GM06990 (cell line): ENCODE measurements around the gene ZBTB17.
A peak's percentile ranks its signal among the peaks of the same experiment; 100 is the strongest.

Experiments
- DNase-seq: peaks from one replicate; pipeline ENCODE4 v3.0.0-alpha.2; 2011; ENCODE audit not compliant: insufficient read length; ENCODE audit errors: extremely low read depth
- H3K27me3 ChIP-seq: replicated peaks from 2 replicates; pipeline ENCODE4 v1.6.0; 2011; ENCODE audit warnings: low read length; ENCODE audit not compliant: control insufficient read depth, insufficient read depth
- H3K36me3 ChIP-seq: 2 replicates; pipeline ENCODE4 v1.5.1; 2011; ENCODE audit warnings: low read length; ENCODE audit not compliant: control insufficient read depth, insufficient read depth
- H3K4me3 ChIP-seq: replicated peaks from 2 replicates; pipeline ENCODE4 v1.5.1; 2011; ENCODE audit warnings: low read depth, mild to moderate bottlenecking, control low read depth, low read length
- TF ChIP-seq, protein P1 (sequence below): IDR thresholded peaks from 2 replicates; pipeline ENCODE4 v1.5.1; 2011; ENCODE audit warnings: low read length, control low read depth, mild to moderate bottlenecking, inconsistent platforms; ENCODE audit not compliant: insufficient read depth, poor library complexity, severe bottlenecking

The ZBTB17 gene

DNA sequence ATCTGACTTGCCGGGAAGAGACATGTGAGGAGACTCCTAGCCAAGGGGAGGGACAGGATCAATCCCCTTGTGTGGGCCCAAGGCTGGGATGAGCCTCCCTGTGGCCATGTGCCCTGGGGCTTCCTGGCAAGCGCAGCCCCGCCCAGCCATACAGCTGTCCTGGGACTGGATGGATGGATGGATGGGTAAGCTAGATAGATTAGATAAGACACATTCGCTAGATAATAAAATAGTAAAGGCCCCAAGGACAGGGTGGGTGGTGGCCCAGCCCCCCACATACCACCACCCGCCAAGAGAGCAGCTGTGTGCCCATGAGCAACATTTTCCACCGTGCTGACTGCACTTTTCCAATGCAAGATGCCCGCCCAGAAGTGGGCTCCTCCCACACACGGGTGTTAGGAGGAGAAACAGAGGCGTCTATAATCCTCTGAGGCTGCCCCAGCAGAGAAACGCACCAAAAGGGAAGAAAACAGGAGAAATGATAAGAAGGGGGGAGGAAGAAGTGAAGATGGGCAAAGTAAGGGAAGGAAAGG is 25.1 kb downstream of the ZBTB17 start:
- Histone ChIP-seq H3K27me3 (no peaks in the 10 kb centered on the region), H3K36me3 (peaks cover 16% of the 10 kb centered on the region), H3K4me3 (no peak overlapping the region)
- DNase-seq: no peak
- TF ChIP-seq, protein P1, sequence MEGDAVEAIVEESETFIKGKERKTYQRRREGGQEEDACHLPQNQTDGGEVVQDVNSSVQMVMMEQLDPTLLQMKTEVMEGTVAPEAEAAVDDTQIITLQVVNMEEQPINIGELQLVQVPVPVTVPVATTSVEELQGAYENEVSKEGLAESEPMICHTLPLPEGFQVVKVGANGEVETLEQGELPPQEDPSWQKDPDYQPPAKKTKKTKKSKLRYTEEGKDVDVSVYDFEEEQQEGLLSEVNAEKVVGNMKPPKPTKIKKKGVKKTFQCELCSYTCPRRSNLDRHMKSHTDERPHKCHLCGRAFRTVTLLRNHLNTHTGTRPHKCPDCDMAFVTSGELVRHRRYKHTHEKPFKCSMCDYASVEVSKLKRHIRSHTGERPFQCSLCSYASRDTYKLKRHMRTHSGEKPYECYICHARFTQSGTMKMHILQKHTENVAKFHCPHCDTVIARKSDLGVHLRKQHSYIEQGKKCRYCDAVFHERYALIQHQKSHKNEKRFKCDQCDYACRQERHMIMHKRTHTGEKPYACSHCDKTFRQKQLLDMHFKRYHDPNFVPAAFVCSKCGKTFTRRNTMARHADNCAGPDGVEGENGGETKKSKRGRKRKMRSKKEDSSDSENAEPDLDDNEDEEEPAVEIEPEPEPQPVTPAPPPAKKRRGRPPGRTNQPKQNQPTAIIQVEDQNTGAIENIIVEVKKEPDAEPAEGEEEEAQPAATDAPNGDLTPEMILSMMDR: no peak

DNA sequence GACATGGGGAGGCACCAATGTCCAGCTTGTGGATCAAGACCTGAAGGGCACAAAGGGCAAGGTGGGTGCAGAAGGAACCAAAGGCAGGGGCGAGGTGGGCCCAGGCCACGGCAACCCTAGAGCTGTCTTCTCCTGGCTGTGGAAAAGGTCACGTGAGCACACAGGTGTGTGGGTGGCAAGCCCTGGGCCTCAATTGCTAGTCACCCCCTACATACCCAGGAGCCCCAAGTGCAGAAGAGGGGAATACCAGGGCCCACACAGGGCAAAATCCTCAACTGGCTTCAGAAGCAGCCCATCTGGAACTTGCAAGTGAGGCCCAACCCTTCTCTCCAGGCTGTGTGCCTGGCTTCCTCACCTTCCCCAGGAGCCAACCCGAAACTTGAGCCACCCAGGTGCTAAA is 25.6 kb downstream of the ZBTB17 start:
- peaks cover 21% of the 10 kb centered on the region for H3K36me3 ChIP-seq
- TF ChIP-seq, protein P1: no peak
- H3K27me3 ChIP-seq: no peaks in the 10 kb centered on the region
- no peak for DNase-seq
- no peak overlapping the region; the same call in 1 of the 2 replicates for H3K4me3 ChIP-seq

DNA sequence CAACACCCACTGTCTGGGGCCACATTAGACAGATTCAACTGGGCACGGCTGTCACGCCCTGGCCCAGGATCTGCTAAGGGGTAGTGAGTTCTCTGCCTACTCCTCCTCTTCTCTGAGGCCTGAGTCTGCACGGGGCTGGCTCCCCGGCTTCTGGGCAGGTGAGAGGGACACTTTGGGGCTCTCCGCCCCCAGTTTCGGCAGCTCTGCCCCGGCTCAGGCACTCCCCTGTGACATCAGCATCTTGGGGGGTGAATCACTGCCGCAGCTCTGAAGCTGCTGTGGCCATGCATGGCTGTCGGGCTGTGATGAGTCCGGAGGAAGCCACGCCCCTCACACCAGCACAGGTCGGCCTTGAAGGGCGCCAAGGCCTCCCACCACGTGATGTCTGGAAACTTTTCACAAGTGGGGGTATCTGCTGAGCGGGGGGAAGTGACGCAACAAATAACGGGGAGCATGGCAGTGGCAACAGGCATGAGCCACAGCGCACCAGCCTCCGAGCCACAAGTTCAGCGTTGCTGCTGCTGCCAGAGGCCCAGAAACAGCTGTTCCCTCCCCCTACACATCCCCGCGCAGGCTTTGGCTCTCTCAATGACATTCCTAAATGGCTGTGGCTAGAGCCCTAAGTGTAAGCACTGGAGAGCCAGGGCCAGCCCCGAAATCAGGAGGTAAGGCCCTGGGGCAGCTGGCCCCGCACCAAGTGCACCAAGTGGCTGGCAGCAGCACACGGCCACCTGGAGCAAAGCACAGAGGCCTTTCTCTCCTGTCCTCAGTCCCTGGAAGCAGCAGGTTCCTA is 26.3 kb downstream of the ZBTB17 start:
- H3K36me3 ChIP-seq: peaks cover 28% of the 10 kb centered on the region
- H3K27me3 ChIP-seq: no peaks in the 10 kb centered on the region
- TF ChIP-seq, protein P1: no peak
- peak overlapping the region; percentile 24 for H3K4me3 ChIP-seq
- DNase-seq: peak; percentile 65

DNA sequence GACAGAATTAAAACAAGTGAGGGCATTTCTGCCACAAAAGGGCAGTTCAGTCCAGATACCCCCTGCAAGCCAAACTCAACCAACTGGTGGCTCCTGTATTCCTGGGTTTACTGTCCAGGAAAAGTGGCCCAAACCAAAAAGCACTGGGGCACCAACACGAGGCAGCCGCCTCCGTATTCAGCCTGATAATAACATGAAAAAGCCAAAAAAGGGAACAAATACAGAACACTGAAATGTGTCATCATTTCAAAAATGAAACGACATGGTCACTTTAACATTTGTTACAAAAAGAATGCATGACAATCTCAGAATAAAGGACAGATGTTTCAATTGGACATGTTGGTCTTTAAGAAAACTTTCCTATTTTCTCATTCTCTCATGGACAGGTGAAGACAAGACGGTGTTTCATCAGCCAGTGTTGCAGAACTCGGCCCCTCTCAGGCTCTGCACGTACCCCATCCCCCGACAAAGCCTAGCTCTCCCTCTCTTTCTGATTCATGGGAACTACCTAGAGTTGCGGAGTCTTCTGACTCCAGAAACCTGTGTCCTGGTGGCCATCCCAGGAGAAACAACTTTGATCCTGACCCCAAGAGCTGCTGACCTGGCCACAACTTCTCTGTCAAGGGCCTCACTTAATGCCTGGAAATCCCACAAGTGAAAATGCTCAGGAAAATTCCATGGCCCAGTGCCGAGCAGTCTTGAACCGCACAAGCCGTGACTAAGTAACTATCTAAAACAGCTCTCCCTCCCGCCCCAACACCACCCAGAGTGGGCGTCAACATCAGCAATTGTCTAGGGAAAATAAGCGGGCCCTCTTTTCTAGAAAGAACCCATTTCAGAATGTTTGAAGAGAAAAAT is 27.1 kb downstream of the ZBTB17 start:
- Histone ChIP-seq H3K36me3 (peaks cover 32% of the 10 kb centered on the region), H3K4me3 (peak overlapping the region; percentile 24), H3K27me3 (no peaks in the 10 kb centered on the region)
- no peak for DNase-seq
- TF ChIP-seq, protein P1: no peak

DNA sequence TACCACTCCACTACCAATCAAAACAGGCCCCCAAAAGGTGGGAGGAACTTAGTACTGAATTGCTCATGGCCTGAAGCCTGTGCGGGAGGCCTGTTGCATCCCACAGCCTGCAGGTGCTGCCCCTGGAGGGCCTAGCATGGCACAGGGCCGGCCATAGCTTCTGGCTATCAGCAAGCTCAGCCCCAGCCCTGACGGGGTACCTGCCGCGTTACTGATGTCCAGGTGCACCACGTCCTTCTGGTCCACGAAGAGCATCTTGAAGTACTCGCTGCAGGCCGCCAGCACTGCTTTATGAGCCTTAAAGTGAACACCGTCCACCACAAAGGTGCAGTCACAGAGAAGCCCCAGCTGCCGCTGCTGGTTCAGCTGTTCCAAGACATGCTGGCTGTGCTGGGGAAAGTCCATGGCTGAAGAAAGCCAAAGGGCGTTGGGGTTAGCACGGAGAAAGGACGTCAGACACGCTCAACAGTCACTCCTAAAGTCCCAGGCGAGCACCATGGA is 27.8 kb downstream of the ZBTB17 start:
- Histone ChIP-seq H3K4me3 (peak overlapping the region; percentile 23), H3K27me3 (no peaks in the 10 kb centered on the region), H3K36me3 (peaks cover 35% of the 10 kb centered on the region)
- TF ChIP-seq, protein P1: peak; percentile 13
- no peak for DNase-seq
